Measurements from ENCODE around the gene NEK6.

GRCh38 chr9:124364141-124364540 is 106.4 kb downstream of the NEK6 start:
- TF ChIP-seq, protein P1, sequence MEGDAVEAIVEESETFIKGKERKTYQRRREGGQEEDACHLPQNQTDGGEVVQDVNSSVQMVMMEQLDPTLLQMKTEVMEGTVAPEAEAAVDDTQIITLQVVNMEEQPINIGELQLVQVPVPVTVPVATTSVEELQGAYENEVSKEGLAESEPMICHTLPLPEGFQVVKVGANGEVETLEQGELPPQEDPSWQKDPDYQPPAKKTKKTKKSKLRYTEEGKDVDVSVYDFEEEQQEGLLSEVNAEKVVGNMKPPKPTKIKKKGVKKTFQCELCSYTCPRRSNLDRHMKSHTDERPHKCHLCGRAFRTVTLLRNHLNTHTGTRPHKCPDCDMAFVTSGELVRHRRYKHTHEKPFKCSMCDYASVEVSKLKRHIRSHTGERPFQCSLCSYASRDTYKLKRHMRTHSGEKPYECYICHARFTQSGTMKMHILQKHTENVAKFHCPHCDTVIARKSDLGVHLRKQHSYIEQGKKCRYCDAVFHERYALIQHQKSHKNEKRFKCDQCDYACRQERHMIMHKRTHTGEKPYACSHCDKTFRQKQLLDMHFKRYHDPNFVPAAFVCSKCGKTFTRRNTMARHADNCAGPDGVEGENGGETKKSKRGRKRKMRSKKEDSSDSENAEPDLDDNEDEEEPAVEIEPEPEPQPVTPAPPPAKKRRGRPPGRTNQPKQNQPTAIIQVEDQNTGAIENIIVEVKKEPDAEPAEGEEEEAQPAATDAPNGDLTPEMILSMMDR (IDR thresholded peaks at IDR 0.05), result no peak
- no peak for TF ChIP-seq ZFX (IDR thresholded peaks at IDR 0.05; ENCODE audit: borderline replicate concordance)

Data from 22Rv1 (cell line).